GF-D8 (cell line): ENCODE results near the gene PIK3C2A.

Source experiments
- DNase-seq: peaks from one replicate; lab custom pipeline; 2025; lab: John Stamatoyannopoulos, UW

Gene PIK3C2A

DNA sequence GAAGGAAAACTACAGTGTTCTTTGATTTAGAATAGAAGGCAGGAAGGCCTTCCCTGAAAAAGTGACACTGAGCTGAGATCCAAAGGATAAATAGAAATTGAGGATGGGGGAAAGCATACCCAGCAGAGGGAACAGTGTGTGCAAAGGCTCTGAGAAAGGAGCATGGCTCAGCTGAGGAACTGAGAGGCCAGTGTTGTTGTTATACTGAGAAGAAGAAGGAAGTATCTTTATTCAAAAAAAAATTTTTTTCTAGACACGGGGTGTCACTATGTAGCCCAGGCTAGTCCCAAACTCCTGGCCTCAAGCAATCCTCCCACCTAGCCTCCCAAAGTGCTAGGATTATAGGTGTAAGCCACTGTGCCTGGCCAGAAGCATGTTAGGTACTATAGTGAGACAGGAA, 3.5 kb upstream of the PIK3C2A start:
- no peak for DNase-seq

DNA sequence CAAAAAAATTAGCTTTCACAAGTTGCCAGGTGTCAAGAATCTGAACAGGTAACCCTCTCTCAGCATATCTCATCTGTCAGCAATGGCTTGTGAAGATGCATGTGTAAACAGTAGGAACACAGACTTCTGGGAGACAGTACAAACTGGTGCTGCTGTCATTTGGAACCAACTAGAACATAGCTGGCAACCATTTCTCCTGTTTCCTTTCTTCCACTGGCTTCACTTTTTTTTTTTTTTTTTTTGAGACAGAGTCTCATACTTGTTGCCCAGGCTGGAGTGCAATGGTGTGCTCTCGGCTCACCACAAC, 2.1 kb upstream of the PIK3C2A start:
- no peak for DNase-seq

DNA sequence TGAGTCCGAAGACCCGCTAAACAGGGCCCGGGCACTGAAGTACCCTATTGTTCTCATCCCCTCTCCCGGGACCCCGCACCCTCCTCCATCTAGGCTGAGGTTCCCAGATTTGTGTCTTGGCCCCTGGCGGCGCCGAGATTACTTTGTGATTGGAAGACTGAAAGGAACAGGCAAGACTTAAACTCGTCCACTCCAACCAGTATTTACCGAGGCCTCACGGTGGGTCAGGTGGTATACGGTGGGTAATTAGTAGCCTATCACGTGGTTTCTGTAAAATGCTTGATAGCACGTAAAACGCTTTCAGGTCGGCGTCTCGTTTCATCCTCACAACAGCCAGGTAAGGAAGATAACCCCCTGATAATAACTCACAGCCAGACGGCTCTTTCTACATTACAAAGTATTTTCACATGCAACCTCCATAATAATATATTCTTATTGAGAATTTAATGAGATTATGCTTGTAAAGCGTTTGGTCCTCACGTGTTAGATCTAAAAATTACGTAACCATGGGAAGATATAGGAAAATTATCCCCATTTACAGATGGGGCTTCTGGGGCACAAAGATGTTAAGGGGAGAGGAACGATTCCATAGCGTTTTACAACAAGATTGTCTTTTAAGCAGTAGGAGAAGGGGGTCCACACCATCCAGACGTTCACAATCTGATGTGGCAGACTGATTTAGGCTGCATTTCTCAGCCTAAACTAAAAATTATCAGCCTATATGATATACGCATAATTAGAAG, 642 bp upstream of the PIK3C2A start:
- DNase-seq = no peak

DNA sequence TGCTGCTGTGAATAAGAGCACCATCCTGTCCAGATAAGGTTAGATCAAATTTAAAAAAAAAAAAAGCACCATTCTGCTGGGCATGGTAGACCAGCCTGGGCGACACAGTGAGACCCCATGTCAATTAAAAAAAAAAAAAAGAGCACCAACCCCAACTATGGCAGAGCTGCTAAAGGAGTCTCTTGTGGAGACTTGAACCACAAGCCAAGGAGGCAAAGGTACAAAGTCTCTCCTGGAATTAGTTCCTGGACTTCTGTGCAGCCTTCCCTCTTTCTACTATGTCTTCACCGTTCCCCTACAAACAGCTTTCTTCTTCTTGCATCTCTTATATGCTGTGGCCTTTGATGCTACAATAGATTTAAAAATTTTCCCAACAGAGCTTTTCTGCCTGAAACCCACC, 1.3 kb downstream of the PIK3C2A start:
- no peak for DNase-seq

- DNase-seq = no peak
These were observed 10.3 kb downstream of the PIK3C2A start for GRCh38 chr11:17197431-17197898.

GRCh38 chr11:17188675-17189074, 19.1 kb downstream of the PIK3C2A start:
- no peak for DNase-seq

DNA sequence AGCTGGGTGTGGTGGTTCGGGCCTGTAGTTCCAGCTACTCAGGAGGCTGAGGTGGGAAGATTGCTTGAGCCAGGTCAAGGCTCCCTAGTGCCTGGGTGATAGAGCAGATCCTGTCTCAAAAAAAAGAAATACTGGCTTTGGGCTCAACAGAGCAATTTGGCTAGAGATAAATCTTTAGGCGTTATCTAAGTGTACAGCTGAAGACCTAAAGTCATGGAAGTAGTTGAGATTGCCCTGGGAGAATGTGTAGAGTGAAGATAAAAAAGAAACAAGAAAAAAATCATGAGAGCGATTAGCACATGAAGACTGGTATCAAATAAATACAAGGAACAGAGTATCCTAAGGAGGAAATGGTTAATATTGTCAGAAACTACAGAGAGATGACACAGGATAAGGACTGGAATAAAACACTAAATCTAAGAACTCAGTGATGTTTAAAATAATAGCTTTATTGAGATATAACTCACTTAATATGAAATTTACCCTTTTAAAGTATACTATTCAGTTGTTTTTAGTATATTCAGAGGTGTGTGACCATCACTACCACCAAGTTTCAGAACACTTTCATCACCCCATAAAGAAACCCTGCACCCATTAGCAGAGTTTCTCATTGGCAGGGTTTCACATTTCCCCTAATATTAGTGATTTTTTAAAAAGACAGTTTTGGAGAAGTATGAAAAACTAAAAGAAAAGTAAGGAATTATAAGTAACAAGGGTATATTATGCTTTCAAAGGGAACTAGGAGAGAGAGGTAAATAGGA, 20.7 kb downstream of the PIK3C2A start:
- no peak for DNase-seq

- DNase-seq = no peak
These were observed 21.8 kb downstream of the PIK3C2A start for GRCh38 chr11:17185938-17186337.

DNA sequence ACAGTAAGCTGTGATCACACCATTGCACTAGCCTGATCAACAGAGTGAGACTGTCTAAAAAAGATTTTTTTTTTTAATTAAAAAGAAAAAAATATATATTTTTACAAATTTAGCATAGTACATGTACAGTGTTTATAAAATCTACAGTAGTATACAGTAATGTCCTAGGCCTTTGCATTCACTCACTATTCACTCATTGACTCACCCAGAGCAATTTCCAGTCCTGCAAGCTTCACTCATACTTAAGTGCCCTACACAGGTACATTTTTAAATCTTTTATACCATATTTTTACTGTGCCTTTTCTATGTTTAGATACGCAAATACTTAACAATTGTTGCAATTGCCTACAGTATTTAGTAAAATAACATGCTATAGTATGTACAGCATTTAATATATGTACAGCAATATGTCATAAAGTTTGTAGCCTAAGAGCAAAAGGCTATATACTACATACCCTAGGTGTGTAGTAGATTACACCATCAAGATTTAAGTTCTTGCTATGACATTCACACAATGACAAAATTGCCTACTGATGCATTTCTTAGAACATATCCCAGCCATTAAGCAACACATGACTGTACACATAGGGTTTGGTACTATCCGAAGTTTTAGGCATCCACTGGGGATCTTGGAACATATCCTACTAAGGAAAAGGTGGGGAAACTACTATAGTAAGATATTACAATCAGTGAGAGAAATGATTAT, 22.8 kb downstream of the PIK3C2A start:
- DNase-seq = no peak

GRCh38 chr11:17183836-17184235, 23.9 kb downstream of the PIK3C2A start:
- DNase-seq = no peak

GRCh38 chr11:17179970-17180369, 27.8 kb downstream of the PIK3C2A start:
- DNase-seq = no peak

- no peak for DNase-seq
These were observed 34.5 kb downstream of the PIK3C2A start for GRCh38 chr11:17173332-17173731.

DNA sequence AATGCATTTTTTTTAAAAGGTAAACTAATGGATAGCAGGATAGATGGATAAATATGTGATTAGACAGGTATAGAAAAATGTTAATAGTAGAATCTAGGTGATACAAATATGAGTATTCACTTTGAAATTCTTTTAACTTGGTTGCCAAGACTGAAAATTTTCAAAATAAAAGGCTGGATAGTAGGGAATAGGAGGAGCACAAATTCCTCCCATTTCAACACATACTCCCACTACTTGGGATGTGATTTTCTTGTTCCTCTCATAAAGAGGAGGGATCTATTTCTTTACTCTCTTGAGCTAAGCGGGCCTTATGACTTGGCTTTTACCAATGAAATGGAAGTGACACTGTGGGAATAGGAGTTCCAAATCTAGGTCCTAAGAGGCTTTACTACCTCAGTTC, 35.9 kb downstream of the PIK3C2A start:
- no peak for DNase-seq

- no peak for DNase-seq
These were observed 36.4 kb downstream of the PIK3C2A start for GRCh38 chr11:17171343-17171742.

DNA sequence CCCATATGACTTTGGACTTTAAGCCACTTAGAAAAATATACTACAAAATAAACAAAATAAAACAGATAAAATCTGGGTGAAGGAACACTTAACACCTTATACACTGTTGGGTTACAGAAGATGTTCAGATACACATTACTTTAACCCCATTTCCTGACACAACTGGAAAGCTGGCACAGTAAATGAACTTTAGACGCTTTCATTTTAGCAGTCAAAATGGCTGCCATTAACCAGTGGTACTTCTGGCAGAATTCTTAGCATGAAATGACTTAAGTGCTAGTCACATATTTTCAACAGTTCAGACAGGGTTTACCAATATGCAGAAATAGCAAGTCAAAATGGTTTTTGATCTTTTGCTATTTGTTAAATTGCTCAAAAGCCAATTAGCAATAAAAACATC, 37.9 kb downstream of the PIK3C2A start:
- DNase-seq = no peak

GRCh38 chr11:17165247-17165890, 42.4 kb downstream of the PIK3C2A start:
- no peak for DNase-seq

DNA sequence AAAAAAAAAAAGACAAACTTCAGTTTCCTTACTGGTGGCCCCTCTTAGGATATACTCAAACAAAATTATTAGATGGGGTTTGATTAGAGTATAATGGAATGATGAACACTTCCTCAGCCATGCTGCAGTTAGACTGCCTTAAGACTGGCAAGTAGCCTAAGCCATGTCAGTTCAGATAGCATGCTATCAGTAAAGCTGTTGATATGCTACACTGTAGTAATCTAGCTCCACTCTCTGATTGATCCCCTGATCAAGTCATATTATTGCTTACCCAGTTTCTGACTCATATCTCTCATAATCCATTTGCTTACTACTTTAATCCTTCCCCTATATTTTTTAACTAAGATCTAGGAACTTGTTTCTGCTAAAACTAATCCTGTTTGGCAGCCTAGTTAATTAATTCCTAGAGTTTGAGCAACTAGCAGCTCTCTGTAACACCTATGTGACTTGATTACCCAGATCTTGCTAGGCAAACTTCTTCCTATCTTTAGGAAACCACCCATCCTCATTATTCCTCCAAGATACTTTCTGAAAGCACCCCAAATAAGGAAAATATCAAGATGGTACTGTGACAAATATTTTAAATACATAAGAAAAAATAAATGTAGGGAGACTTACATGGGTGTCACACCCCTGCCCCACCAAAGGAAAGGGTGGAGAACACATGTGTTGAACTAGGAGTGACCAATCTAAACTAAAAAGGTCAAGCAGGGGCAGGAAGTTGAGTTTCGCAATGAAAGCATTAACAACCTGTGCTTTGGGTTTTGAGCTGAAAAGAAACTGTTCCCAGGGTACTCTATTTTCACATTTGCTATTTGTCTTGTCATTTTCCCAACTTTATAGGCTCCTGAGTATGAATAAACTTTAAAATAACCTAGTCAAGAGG, 43.2 kb downstream of the PIK3C2A start:
- no peak for DNase-seq

GRCh38 chr11:17163736-17164135, 44.0 kb downstream of the PIK3C2A start:
- no peak for DNase-seq

DNA sequence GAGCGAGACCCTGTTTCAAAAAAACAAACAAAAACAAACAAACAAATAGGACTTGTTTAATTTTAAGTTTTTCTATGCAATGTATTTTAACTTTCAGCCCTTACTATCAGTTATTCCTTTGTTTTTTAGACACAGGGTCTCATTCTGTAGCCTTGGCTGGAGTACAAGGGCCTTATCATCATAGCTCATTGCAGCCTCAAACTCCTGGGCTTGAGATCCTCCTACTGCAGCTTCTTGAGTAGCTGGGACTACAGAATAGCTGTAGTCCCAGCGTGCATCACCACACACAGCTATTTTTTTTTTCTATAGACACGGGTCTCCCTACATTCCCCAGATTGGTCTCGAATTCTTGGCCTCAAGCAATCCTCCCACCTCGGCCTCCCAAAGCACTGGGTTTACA, 44.5 kb downstream of the PIK3C2A start:
- no peak for DNase-seq

GRCh38 chr11:17162376-17162775, 45.4 kb downstream of the PIK3C2A start:
- no peak for DNase-seq

DNA sequence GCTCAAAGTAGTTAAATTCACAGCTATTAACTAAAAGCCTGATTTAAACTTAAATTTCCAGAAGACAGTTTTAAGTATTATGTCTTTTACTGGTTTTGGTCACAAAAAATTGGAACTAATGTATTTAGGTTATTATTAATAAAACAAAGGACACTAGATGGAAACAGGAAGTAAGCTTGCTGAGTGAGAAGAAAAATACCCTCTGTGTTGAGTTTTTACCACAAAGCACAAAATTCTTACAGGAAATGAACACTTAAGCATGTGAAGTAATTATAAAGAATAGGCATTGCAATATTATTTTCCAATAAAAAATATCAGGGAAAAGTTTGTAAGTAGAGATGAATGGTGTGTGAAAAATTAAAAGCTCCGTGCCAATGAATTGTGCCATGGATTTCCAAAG, 46.3 kb downstream of the PIK3C2A start:
- no peak for DNase-seq

DNA sequence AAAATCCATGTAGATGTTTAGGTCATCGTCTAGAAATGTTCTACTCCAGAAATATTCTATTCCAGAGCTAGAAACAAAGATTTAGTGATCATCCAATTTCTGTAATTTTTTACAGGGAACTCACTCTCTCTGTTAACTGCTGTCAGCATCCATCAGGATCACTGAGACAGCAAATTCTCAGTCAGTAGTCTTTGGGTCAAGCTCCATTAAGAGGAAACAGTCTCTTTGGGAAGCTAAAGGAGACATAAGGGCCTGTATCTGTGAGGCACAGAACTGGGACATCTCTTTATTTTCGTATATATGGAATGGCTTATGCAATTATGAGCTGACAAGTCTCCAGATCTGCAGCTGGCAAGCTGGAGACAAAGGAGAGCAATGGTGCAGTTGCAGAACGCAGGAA, 48.3 kb downstream of the PIK3C2A start:
- no peak for DNase-seq
